B cell (primary cell): Measurements from ENCODE around the gene MYO10.

Experiments used
- CTCF ChIP-seq: fragments of 200-600 bp; IDR thresholded peaks from one replicate; pipeline ENCODE4 v1.8.0; 2022; ENCODE audit warnings: antibody characterized with exemption, mild to moderate bottlenecking
- EZH2 ChIP-seq: IDR thresholded peaks from 2 replicates; pipeline ENCODE4 v1.6.1; 2012; ENCODE audit warnings: borderline replicate concordance, low read depth, mild to moderate bottlenecking, moderate library complexity, low read length; ENCODE audit not compliant: insufficient read depth, poor library complexity, severe bottlenecking

- TF ChIP-seq EZH2 (no peak), CTCF (no peak)
Observed at GRCh38 chr5:16924206-16924605, 11.9 kb downstream of the MYO10 start.
